NCI-H2029 treated with DMSO at 0.1 percent for 48 hours (cell line): Measurements from ENCODE around the gene CLPSL2.

Experiments used
- DNase-seq: peaks from one replicate; lab custom pipeline; 2025; lab: John Stamatoyannopoulos, UW

CLPSL2 gene

GRCh38 chr6:35746516-35746915, 29.9 kb upstream of the CLPSL2 start:
- DNase-seq: no peak

GRCh38 chr6:35747877-35748276, 28.5 kb upstream of the CLPSL2 start:
- DNase-seq: no peak

GRCh38 chr6:35750557-35750956, 25.8 kb upstream of the CLPSL2 start:
- DNase-seq: no peak

- no peak for DNase-seq
These were observed 24.8 kb upstream of the CLPSL2 start for GRCh38 chr6:35751594-35751993.

GRCh38 chr6:35752330-35752729, 24.1 kb upstream of the CLPSL2 start:
- no peak for DNase-seq

GRCh38 chr6:35754452-35755277, 21.7 kb upstream of the CLPSL2 start:
- peak; percentile 95 for DNase-seq

GRCh38 chr6:35755278-35755924, 21.0 kb upstream of the CLPSL2 start:
- DNase-seq: no peak

- DNase-seq: no peak
These were observed 18.8 kb upstream of the CLPSL2 start for GRCh38 chr6:35757456-35758123.

GRCh38 chr6:35759426-35759825, 17.0 kb upstream of the CLPSL2 start:
- DNase-seq: no peak

GRCh38 chr6:35765739-35766138, 10.7 kb upstream of the CLPSL2 start:
- DNase-seq: no peak

GRCh38 chr6:35769211-35769610, 7.2 kb upstream of the CLPSL2 start:
- DNase-seq: no peak

- DNase-seq: no peak
These were observed 5.1 kb upstream of the CLPSL2 start for GRCh38 chr6:35771343-35771627.

GRCh38 chr6:35774116-35774794, 2.1 kb upstream of the CLPSL2 start:
- DNase-seq: no peak

- no peak for DNase-seq
These were observed 1.4 kb upstream of the CLPSL2 start for GRCh38 chr6:35775031-35775430.

GRCh38 chr6:35777356-35778102, 1.1 kb downstream of the CLPSL2 start:
- DNase-seq: no peak

- DNase-seq: no peak
These were observed 2.0 kb downstream of the CLPSL2 start for GRCh38 chr6:35778437-35778836.

- DNase-seq: no peak
These were observed 4.3 kb downstream of the CLPSL2 start, which contains the start of gene CLPSL1 for GRCh38 chr6:35780719-35781118. Gene CLPSL1, plus strand, starts transcription at chr6:35781019. Its CDS starts 92 bp downstream, at chr6:35781111.

- DNase-seq: no peak
These were observed 4.9 kb downstream of the CLPSL2 start for GRCh38 chr6:35781290-35781689.

GRCh38 chr6:35782424-35782823, 6.0 kb downstream of the CLPSL2 start:
- no peak for DNase-seq

- no peak for DNase-seq
These were observed 7.8 kb downstream of the CLPSL2 start for GRCh38 chr6:35784200-35784599.

GRCh38 chr6:35786272-35786671, 9.9 kb downstream of the CLPSL2 start:
- DNase-seq: no peak

- no peak for DNase-seq
These were observed 10.4 kb downstream of the CLPSL2 start for GRCh38 chr6:35786810-35787209.
